Subcutaneous abdominal adipose tissue (tissue), 5 donors: ENCODE results near the gene PLEKHG2.

Experiments
- H3K27ac ChIP-seq: one replicate; pipeline ENCODE4 v1.7.0; 2013; ENCODE audit warnings: low read depth, mild to moderate bottlenecking, inconsistent platforms, low read length, moderate library complexity
- H3K27me3 ChIP-seq, 5 donors: one replicate each; pipeline ENCODE4 v1.7.0; 2013; ENCODE audit warnings: low read length in 5 of 5, inconsistent platforms in 1 of 5; ENCODE audit not compliant: control insufficient read depth in 5 of 5, insufficient read depth in 4 of 5
- H3K36me3 ChIP-seq, 5 donors: one replicate each; pipeline ENCODE4 v1.7.0; 2013; ENCODE audit warnings: low read length in 5 of 5; ENCODE audit not compliant: control insufficient read depth in 5 of 5, insufficient read depth in 5 of 5
- H3K4me1 ChIP-seq, 5 donors: one replicate each; pipeline ENCODE4 v1.7.0; 2013; ENCODE audit warnings: low read length in 5 of 5, mild to moderate bottlenecking in 3 of 5, moderate library complexity in 1 of 5; ENCODE audit not compliant: control insufficient read depth in 5 of 5, insufficient read depth in 5 of 5
- H3K4me3 ChIP-seq, 5 donors: one replicate each; pipeline ENCODE4 v1.7.0; 2013; ENCODE audit warnings: low read length in 5 of 5, low read depth in 1 of 5
- H3K9ac ChIP-seq, 5 donors: one replicate each; pipeline ENCODE4 v1.7.0; 2013; ENCODE audit warnings: low read length in 5 of 5, mild to moderate bottlenecking in 4 of 5, moderate library complexity in 3 of 5
- H3K9me3 ChIP-seq, 5 donors: one replicate each; pipeline ENCODE4 v1.7.0; 2013; ENCODE audit warnings: low read length in 5 of 5; ENCODE audit not compliant: control insufficient read depth in 5 of 5
- donor health status: healthy.
- donor health status: healthy.
- donor health status: healthy.
- donor health status: healthy.
- donor health status: healthy.

PLEKHG2 gene, protein sequence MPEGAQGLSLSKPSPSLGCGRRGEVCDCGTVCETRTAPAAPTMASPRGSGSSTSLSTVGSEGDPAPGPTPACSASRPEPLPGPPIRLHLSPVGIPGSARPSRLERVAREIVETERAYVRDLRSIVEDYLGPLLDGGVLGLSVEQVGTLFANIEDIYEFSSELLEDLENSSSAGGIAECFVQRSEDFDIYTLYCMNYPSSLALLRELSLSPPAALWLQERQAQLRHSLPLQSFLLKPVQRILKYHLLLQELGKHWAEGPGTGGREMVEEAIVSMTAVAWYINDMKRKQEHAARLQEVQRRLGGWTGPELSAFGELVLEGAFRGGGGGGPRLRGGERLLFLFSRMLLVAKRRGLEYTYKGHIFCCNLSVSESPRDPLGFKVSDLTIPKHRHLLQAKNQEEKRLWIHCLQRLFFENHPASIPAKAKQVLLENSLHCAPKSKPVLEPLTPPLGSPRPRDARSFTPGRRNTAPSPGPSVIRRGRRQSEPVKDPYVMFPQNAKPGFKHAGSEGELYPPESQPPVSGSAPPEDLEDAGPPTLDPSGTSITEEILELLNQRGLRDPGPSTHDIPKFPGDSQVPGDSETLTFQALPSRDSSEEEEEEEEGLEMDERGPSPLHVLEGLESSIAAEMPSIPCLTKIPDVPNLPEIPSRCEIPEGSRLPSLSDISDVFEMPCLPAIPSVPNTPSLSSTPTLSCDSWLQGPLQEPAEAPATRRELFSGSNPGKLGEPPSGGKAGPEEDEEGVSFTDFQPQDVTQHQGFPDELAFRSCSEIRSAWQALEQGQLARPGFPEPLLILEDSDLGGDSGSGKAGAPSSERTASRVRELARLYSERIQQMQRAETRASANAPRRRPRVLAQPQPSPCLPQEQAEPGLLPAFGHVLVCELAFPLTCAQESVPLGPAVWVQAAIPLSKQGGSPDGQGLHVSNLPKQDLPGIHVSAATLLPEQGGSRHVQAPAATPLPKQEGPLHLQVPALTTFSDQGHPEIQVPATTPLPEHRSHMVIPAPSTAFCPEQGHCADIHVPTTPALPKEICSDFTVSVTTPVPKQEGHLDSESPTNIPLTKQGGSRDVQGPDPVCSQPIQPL (N-terminal part only)

DNA sequence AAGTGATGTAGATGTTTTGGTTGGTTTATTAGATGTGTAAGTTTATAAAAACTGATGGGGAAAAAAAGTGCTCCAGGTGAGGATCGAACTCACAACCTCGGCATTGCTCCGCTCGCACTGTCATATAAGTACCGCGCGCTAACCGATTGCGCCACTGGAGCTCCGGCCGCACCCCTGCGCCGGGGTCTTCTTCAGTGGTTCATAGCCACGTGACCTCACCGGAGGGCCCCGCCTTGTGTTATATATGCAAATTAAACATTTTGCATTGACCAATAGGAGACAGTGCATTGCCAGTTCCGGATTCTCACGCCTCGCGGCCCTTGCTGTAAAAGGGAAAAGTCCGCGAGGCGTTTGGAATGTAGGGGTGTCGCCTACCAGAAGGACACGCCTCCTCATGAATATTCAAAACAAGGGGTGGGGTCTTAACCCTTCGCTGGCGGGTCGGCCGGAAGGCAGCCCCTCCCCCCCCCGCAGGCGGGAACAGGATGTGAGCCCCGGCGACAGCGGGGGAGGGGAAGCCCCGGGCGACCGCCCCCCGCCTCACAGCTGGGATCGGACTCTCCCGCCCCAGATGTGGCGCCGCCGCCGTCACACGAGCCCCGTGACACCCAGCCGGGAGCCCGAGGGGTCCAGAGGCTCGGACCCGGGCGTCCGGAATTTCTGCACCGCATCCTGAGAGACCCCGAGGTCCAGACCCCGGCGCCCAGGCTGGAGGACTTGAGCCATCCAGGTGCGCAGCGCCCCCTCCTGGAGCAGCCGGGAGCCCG, at the start of gene PLEKHG2:
Gene PLEKHG2 (plus strand): TSS at position 570 of the 767 bp plus-strand sequence. CDS start 1,418 bp downstream, outside the sequence.
- Histone ChIP-seq H3K27ac (peak within 1 kb of the TSS; percentile 99), H3K36me3 (peaks cover 0 to 33% (median 20%) of the 10 kb centered on the region in 5 donors), H3K27me3 (peaks cover 0 to 4% (median 0%) of the 10 kb centered on the region in 5 donors), H3K9me3 (no peaks in the 10 kb centered on the region), H3K9ac (peak within 1 kb of the TSS; percentile 56 to 88 (median 74)), H3K4me3 (peak within 1 kb of the TSS; percentile 82 to 100 (median 99)), H3K4me1 (peaks cover 22 to 52% (median 45%) of the 10 kb centered on the region in 5 donors)

DNA sequence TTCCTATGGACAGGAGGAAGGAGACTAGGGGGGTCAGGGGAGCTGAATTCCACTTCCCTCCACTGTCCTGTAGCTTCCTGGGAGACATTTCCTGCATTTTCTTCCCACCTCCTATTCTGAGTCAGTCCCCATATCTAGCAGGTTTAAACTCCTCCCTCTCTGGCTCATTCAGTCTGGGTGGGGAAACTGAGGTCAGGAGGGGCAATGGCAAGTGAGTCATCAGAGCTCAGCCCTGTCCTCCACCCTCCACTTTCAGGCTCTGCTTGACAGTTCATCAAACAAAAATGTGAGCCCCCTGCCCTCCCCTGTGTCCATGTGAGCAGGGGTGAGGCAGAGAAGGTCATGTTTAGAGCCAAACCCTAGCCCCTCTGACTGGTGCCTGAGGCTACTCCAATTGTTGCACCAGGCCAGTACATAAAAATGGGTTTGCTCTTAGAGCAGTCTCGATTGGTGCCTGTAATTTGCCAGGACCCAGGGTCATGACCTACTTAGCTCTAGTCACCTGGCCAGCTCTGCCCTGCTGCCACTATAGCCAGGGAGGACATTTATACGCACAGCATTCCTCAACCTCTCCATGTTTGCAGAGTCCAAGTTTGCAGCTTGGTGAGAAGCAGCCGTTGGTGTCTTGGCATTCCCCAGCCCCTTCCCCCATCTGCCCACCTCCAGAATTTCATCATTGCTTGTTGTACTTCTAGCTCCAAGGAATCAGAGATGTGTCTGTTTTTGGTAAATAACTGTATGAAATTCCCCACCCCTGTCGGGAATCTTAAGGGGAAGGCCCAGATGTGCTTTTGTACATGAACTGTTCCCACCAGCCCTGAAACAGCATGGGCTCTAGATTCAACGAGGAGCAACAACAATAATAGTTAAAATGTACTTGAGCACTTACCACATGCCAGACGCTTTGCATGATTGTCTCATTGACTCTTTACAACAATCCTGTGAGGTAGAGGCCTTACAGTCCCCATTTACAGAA, 49.5 kb upstream of the PLEKHG2 start:
- H3K4me3 ChIP-seq: no peak overlapping the region
- H3K9me3 ChIP-seq: no peaks in the 10 kb centered on the region
- peaks cover 4 to 28% (median 26%) of the 10 kb centered on the region in 5 donors for H3K4me1 ChIP-seq
- H3K27ac ChIP-seq: peak overlapping the region; percentile 58
- H3K36me3 ChIP-seq: peaks cover 10 to 68% (median 54%) of the 10 kb centered on the region in 5 donors
- peak overlapping the region in 1 of 5 donors; percentile 33 for H3K9ac ChIP-seq
- no peaks in the 10 kb centered on the region for H3K27me3 ChIP-seq

DNA sequence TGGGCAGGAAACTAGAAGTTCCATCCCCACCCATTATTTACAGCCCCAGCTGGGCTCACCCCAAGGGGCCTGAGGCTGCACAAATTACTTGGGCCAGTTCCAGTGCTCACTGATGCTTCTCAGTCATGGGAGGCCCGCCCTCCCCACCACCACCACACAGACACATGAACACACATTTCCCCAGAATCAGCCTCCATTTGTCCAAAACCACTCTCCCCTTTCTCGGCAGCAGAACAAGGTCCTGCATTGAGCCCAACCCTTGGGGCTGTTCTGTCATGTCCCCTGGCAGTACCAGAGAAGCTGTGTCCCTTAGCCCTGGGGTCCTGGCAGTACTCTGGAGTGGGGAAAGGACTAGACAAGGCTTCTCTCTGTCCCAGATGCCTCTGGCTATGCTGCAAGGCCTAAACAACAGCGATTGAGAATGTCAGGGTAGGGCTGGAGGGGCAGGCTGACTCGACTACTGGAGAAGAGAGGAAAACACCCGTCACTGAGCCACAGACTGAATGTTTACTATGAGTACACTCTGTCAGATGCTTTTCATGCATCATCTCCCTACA, 48.5 kb upstream of the PLEKHG2 start:
- H3K4me1 ChIP-seq: peaks cover 4 to 36% (median 26%) of the 10 kb centered on the region in 5 donors
- H3K4me3 ChIP-seq: no peak overlapping the region
- H3K9ac ChIP-seq: peak overlapping the region in 2 of 5 donors; percentile 42 to 45
- H3K36me3 ChIP-seq: peaks cover 18 to 68% (median 50%) of the 10 kb centered on the region in 5 donors
- H3K27ac ChIP-seq: peak overlapping the region; percentile 58
- no peaks in the 10 kb centered on the region for H3K27me3 ChIP-seq
- H3K9me3 ChIP-seq: no peaks in the 10 kb centered on the region

DNA sequence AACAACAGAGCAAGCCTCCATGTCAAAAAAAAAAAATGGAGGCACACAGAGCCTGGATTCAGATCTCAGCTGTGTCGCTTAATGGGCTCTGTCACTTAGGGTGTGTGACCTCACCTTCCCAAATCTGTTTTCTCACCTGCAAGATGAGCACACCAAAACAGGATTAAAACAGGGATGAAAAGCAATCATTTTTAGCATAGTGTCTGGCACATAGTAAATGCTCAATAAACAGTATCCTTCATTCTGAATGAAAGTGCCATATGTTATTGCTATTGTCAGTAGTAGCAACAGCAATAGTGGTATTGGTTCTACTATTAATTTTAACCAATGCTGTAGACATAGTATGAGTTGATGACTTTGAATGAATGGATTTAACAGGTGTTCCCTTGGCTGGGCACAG, 46.9 kb upstream of the PLEKHG2 start:
- no peaks in the 10 kb centered on the region for H3K9me3 ChIP-seq
- H3K9ac ChIP-seq: no peak overlapping the region
- no peak overlapping the region for H3K27ac ChIP-seq
- H3K4me1 ChIP-seq: peaks cover 4 to 36% (median 26%) of the 10 kb centered on the region in 5 donors
- H3K27me3 ChIP-seq: no peaks in the 10 kb centered on the region
- H3K4me3 ChIP-seq: no peak overlapping the region
- H3K36me3 ChIP-seq: peaks cover 13 to 70% (median 52%) of the 10 kb centered on the region in 5 donors

DNA sequence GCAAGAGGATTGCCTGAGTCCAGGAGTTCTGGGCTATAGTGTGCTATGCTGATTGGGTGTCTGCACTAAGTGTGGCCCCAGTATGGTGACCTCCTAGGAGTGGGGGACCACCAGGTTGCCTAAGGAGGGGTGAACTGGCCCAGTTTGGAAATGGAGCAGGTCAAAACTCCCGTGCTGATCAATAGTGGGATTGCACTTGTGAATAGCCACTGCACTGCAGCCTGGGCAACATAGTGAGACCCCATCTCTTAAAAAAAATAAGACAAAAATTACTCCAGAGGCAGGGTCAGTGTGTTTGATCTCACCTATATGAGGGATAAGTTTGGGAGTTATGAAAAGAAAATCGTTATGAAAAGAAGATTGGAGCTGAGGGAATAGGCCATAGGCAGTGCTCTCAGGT, 43.3 kb upstream of the PLEKHG2 start:
- no peak overlapping the region for H3K4me3 ChIP-seq
- no peaks in the 10 kb centered on the region for H3K9me3 ChIP-seq
- H3K36me3 ChIP-seq: peaks cover 13 to 48% (median 40%) of the 10 kb centered on the region in 5 donors
- peaks cover 15 to 35% (median 25%) of the 10 kb centered on the region in 5 donors for H3K4me1 ChIP-seq
- H3K27ac ChIP-seq: no peak overlapping the region
- H3K9ac ChIP-seq: no peak overlapping the region
- H3K27me3 ChIP-seq: no peaks in the 10 kb centered on the region

DNA sequence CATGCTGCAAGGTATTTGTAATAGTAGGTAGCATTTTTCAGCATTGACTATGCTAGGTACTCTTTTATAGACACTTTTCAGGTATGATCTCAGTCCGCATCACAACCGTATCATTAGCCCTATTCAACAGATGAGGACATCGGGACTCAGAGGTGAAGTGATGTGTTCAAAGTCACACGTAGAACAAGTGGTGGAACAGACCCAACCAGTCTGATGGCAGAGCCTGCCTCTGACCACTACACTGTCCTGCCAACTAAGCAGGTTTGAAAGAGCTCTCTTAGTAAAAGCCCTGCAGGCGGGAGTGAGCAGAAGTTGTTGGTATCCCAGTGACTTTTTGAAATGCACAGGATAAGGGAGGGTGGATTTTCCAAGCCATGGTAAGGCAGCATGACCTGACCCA, 41.7 kb upstream of the PLEKHG2 start:
- peaks cover 13 to 52% (median 45%) of the 10 kb centered on the region in 5 donors for H3K36me3 ChIP-seq
- peaks cover 15 to 31% (median 19%) of the 10 kb centered on the region in 5 donors for H3K4me1 ChIP-seq
- no peak overlapping the region for H3K9ac ChIP-seq
- H3K9me3 ChIP-seq: no peaks in the 10 kb centered on the region
- H3K27me3 ChIP-seq: no peaks in the 10 kb centered on the region
- H3K27ac ChIP-seq: no peak overlapping the region
- H3K4me3 ChIP-seq: no peak overlapping the region

DNA sequence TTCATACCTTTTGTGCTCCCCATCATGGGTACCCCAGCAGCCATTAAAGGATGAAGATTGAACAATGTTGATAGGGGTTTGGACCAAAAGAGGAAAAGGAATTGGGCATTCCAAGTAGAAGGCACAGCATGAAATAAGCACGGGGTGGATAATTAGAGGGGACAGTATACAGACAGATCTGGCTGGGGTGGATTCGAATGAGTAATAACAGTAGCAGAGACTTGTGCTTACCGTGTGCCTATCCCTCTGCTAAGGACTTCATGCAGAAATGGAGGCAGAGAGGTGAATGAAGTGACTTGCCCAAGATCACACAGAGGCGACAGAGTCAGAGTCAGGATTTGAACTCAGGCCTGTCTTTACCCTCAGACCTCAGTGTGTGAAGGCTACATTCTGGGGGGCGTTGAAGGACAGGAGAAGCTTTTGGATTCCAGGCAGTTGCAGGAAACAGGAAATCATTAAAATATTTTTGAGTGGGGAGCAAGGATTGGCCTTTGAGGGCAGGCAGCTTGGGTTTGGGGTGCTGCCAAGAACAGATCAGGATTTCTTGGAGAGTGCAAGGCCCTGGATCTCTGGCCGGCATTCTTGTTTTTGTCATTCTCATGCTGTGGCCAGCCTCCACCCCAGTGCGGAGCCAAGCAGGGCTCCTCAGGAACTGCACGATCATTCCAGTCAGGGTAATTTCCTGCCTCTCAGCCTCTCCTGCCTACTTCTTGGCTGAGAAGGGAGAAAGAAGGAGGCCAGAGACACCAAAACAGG, 40.2 kb upstream of the PLEKHG2 start:
- no peaks in the 10 kb centered on the region for H3K27me3 ChIP-seq
- peak overlapping the region; percentile 88 for H3K27ac ChIP-seq
- peak overlapping the region; percentile 16 to 26 (median 23) for H3K4me3 ChIP-seq
- H3K4me1 ChIP-seq: peaks cover 15 to 28% (median 19%) of the 10 kb centered on the region in 5 donors
- no peaks in the 10 kb centered on the region for H3K9me3 ChIP-seq
- H3K9ac ChIP-seq: peak overlapping the region; percentile 15 to 55 (median 35)
- peaks cover 16 to 58% (median 52%) of the 10 kb centered on the region in 5 donors for H3K36me3 ChIP-seq

DNA sequence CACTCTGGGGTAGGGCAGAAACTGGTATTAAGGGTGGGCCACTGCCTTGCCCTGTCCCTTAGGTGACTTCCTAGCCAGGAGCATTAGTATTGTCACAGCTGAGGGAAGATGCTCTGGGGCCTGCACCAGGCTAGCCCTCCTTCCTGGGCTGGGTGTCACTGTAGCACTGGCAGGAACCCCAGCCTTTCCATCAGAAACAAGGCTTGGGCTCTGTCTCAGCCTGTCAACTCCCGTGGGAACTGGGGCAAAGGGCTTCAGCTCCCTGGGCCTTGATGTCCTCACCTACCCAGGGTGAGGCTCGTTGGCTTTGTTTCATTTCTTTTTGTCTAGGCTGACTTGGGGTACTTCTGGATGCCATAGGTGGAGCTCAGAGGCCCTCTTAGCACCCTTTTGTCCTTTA, 39.5 kb upstream of the PLEKHG2 start:
- Histone ChIP-seq H3K4me3 (peak overlapping the region in 4 of 5 donors; percentile 13 to 26 (median 22)), H3K9ac (peak overlapping the region; percentile 15 to 55 (median 35)), H3K27me3 (no peaks in the 10 kb centered on the region), H3K27ac (peak overlapping the region; percentile 88), H3K4me1 (peaks cover 17 to 34% (median 19%) of the 10 kb centered on the region in 5 donors), H3K36me3 (peaks cover 17 to 65% (median 59%) of the 10 kb centered on the region in 5 donors), H3K9me3 (no peaks in the 10 kb centered on the region)
